GM21825 (cell line): ENCODE results near the gene PLEKHM3.
A peak's percentile ranks its signal among the peaks of the same experiment; 100 is the strongest.

Source experiments
- ATAC-seq: cut with Tn5 transposase; IDR thresholded peaks from one replicate; pipeline ENCODE4 v1.9.1; 2021; ENCODE audit warnings: mild to moderate bottlenecking, moderate library complexity; ENCODE audit not compliant: unreplicated experiment

The PLEKHM3 gene

DNA sequence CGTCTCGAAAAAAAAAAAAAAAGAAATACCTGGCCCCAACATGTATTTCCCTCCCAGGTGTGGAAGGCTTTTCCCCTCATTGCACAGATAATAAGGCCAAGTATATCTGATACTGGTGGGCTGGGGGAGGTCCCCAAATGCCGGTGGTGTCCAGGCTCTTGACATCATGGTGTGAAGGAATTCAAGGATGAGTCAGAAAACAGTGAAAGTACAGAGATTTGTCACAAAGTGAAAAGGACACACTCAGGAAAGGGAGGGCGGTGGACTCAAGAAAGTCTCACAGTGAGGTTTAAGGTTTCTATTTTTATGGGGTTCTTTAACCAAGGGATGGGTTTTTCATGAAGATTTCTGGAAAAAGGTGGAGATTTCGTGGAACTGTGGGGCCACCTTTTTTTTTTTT lies 217.8 kb downstream of the PLEKHM3 start:
- ATAC-seq = peak; percentile 53

GRCh38 chr2:207805566-207806226 lies 219.6 kb downstream of the PLEKHM3 start:
- ATAC-seq = no peak

- ATAC-seq = no peak
These were observed 222.7 kb downstream of the PLEKHM3 start for GRCh38 chr2:207802650-207803049.

GRCh38 chr2:207801259-207801658 lies 224.1 kb downstream of the PLEKHM3 start:
- ATAC-seq = no peak

- no peak for ATAC-seq
These were observed 228.6 kb downstream of the PLEKHM3 start for GRCh38 chr2:207796585-207797350.

DNA sequence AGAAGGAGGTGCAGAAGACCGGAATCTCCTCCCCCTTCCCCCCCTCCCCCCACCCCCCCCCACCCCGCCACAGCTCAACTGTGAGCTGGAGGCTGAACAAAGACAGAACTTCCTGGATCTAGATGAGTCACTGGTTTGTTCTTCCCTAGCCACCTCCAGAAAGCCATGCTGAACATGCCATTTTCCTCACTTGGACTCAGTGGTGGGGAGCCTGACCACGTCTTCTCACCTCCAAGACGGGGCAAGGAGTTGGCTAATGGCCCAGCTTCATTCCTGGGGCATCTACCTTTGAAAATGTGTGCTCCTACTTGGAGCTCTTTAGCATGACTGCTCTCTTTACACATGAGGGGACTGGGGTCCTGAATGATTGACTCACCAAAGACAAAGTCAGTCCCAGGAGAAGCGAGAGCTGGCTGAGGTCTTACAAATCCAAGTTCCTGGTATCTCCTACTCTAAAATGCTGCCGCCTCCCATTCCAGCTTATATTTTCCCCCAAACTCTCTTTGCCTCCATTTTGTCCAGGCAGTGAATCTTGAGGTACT lies 233.0 kb downstream of the PLEKHM3 start:
- no peak for ATAC-seq

DNA sequence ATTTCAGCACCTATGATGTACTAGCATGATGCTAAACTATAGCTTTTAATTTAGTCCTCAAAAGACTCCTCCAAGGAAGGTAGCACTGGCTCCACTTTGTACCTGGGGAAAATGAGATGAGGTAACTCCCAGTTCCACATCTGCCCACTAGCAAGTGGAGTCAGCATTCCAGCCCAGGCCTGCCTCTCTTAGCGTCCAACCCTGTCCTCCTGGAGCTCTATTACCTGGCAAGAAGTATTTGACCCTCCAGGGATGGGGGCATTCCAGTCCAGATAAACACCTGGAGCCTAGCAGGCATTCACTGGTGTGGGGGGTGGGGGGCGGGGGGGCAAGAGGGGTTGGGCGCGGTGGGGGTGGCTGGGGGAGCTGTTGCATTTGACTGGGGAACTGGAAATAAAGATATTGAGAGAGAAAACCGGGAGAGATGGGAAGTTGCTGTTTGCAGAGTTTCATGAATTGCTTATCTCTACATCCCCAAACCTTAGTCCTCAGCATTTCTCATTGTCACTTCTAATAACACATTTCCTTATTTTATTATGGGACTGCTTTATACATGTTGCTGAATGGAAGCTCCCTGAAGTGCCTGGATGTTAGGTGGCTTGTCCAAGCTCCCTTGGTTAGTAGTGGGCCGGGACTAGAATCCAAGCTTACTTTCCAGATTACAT lies 233.6 kb downstream of the PLEKHM3 start:
- no peak for ATAC-seq

- ATAC-seq = no peak
These were observed 234.4 kb downstream of the PLEKHM3 start for GRCh38 chr2:207790898-207791297.

- no peak for ATAC-seq
These were observed 237.5 kb downstream of the PLEKHM3 start for GRCh38 chr2:207787800-207788199.

DNA sequence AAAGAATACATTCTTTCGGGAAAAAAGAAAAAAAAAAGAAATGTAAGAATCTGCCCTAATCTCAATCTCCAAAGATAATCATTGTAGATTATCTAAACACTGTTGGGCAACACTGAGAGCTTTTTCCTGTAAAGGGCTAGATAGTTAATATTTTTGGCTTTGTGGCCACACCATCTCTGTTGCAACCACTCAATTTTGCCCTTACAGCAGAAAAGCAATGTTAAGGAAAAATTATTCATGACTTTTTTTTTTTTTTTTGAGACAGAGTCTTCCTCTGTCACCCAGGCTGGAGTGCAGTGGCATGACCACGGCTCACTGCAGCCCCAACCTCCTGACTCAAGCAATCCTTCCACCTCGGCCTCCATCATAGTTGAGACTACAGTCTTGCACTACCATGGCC lies 238.3 kb downstream of the PLEKHM3 start:
- ATAC-seq = no peak

- ATAC-seq = no peak
These were observed 240.4 kb downstream of the PLEKHM3 start for GRCh38 chr2:207784898-207785297.

DNA sequence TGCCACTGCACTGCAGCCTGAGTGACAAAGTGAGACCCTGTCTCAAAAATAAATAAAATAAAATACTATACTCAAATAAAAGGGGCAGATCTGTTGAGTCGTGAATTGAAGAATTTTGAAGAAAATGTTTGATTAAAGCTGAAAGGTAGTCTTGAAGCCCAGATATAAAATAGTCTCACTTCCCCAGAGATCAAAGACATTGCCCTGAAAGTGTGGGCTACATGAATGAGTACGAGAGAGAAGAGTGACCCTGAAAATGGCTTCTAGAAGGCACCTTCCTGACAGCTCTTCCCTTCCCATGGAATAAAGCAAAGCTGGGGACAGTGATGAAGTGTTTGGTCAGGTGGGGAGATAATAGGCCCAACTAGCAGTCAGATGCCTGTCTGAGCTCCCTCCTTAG lies 241.8 kb downstream of the PLEKHM3 start:
- ATAC-seq = no peak

GRCh38 chr2:207782238-207783030 lies 242.9 kb downstream of the PLEKHM3 start:
- no peak for ATAC-seq

DNA sequence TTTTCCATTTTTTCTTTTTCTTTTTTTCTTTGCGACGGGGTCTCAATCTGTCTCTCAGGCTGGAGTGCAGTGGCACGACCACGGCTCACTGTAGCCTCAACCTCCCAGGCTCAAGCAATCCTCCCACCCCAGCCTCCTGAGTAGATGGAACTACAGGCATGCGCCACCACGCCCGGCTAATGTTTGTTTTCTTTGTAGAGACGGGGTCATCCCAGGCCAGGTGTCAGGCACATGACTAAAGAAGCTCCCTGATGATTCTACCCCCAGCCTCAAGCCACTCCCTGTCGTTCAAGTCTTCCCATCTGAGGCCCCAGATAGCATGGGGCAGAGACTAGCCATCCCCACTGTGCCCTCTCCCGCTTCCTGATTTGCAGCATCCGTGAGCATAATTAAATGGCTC lies 245.8 kb downstream of the PLEKHM3 start:
- ATAC-seq = no peak

GRCh38 chr2:207778298-207778882 lies 246.9 kb downstream of the PLEKHM3 start:
- ATAC-seq = no peak

DNA sequence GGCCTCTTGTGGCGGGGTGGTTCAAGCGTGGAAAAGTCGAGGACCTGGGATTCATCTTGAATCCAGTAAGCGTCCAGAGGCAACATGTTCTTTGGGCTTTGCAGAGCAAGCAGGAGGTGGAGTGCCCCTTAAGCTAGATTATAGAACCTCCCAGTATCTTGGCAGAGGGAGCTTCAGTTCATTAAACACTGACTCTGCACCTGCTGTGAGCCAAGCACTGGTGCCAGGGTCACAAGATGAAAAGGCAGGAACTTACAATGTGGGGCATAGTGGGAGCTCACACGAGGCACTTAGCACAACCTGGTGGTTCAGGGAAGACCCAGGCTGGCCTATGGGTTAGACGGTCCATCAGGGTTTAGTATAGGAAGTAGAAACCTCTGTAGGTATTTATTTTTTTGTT lies 248.2 kb downstream of the PLEKHM3 start:
- no peak for ATAC-seq

DNA sequence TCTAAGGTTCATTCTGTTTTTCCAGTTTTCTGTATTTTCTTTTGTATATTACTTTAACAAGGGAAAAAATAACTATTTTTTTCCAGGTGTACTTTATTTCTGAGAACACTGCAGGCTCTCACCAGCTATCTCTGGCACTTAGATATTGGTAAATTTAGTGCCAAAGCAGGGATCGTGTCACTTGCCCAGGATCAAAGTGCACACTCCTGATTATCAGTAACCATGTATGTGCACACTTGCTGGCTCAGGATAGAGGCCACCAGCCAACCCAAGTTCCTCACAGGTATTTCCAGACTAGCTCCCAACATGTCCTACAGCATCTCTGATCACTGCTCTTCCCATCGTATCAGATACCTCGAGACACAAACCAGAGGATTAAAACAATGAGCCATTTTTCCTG lies 249.9 kb downstream of the PLEKHM3 start:
- ATAC-seq = no peak

DNA sequence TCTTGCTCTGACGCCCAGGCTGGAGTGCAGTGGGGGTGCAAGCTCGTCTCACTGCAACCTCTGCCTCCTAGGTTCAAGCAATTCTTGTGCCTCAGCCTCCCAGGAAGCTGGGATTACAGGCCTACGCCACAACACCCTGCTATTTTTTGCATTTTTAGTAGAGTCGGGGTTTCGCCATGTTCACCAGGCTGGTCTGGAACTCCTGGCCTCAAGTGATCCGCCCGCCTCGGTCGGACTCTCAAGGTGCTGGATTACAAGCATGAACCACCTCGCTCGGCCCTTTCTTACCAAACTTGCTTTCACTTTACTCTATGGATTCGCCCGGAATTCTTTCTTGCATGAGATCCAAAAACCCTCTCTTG lies 252.5 kb downstream of the PLEKHM3 start:
- ATAC-seq = no peak

DNA sequence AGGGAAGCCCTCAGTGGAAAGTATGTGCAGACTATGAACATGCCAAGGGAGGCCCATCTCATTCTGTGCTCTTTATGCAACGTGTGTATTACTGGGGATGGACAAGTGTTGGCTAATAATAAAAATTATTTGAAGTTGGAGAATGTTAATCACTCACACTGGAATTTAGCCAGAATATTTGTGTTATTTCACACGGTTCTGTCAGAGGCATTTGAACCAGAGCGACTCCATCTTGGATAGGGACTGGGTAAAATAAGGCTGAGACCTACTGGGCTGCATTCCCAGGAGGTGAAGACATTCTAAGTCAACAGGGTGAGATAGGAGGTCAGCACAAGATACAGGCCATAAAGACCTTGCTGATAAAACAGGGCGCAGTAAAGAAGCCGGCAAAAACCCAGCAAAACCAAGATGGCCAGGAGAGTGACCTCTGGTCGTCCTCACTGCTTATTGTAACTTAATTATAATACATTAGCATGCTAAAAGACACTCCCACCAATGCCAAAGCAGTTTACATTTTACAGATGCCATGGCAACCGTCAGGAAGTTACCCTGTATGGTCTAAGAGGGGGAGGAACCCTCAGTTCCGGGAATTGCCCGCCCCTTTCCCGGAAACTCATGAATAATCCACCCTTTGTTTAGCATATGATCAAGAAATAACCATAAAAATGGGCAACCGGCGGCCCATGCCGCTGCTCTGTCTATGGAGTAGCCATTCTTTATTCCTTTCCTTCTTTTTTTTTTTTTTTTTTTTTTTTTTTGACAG lies 253.1 kb downstream of the PLEKHM3 start:
- no peak for ATAC-seq

DNA sequence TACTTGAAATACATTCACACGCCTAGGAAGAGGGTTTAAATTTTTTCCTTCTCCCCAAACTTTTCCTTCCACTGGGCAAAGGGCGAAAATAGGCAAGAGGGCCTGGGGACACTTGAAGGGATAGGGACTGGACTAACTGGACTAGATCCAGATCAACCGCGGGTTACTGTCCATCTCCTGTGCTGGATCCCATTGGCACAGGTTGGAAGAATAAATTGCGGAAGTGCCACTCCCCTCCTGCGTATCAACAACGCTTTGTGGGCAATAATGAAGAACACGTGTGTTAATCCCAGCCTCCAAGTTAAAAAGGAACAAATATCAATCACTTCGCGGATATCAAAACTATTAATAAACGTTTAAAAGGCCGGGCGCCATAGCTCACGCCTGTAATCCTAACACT lies 253.9 kb downstream of the PLEKHM3 start:
- no peak for ATAC-seq
